NOMO-1 treated with dmso at 0.1 percent for 144 hours (cell line): ENCODE data around the gene TNFRSF13B.
"Not testable (repeated sequence)": the region's sequence is repeated elsewhere in the genome, so short reads cannot be mapped to it uniquely, and the experiment has no call there.

ENCODE experiments used
- DNase-seq: peaks from one replicate; lab custom pipeline; 2025; ENCODE audit not compliant: unreplicated experiment; lab: John Stamatoyannopoulos, UW

Gene TNFRSF13B

GRCh38 chr17:16912021-16912962 lies 59.6 kb downstream of the TNFRSF13B start:
- no peak for DNase-seq

GRCh38 chr17:16911141-16911937 lies 60.6 kb downstream of the TNFRSF13B start:
- no peak for DNase-seq

DNA sequence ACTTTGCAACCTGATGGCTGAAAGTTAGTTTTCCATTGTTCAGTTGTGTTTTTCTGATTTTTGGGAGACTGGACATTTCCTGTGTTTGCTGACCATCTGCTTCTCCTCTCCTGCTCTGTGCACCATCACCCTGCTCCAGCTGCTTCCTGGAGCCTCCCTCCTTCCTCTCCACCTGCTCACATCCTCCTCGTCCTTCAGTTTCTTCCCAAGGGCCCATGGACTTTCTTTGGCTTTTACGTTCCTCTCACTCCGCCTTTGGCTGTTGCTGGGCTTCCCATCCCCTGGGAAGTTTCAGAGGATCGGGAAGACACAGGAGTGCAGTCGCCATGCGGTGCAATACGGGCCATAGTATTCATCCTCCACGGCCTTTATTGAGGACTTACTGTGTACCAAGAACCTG lies 61.6 kb downstream of the TNFRSF13B start:
- DNase-seq = no peak

GRCh38 chr17:16909472-16910246 lies 62.3 kb downstream of the TNFRSF13B start:
- DNase-seq = no peak

GRCh38 chr17:16908273-16908672 lies 63.6 kb downstream of the TNFRSF13B start:
- no peak for DNase-seq

- DNase-seq = no peak
Measured at GRCh38 chr17:16906680-16907079, 65.2 kb downstream of the TNFRSF13B start.

DNA sequence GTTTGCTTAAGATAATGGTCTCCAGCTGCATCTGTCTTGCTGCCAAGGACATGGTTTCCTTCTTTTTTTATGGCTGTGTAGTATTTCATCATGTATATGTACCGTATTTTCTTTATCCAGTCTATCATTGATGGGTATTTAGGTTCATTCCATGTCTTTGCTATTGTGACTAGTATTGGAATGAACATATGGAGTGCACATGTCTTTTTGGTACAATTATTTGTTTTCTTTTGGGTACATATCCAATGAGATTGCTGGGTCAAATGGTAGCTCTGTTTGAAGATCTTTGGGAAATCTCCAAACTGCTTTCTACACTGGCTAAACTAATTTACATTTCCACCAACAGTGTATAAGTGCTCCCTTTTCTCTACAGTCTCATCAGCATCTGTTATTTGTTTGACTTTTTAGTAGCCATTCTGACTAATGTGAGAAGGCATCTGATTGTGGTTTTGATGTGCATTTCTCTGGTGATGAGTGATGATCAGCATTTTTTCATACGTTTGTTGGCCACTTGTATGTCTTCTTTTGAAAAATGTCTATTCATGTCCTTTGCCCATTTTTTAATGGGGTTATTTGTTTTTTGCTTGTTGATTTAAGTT lies 66.2 kb downstream of the TNFRSF13B start:
- DNase-seq = no peak

DNA sequence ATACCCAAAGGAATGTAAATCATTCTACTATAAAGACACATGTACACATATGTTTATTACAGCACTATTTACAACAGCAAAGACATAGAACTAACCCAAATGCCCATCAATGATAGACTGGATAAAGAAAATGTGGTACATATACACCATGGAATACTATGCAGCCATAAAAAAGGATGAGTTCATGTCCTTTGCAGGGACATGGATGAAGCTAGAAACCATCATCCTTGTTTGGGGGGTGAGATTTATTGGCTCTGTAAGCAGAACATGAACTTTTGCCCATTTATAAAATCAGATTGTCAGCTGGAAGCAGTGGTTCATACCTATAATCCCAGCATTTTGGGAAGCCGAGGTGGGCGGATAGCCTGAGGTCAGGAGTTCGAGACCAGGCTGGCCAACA lies 68.8 kb downstream of the TNFRSF13B start:
- DNase-seq = not testable (repeated sequence)

DNA sequence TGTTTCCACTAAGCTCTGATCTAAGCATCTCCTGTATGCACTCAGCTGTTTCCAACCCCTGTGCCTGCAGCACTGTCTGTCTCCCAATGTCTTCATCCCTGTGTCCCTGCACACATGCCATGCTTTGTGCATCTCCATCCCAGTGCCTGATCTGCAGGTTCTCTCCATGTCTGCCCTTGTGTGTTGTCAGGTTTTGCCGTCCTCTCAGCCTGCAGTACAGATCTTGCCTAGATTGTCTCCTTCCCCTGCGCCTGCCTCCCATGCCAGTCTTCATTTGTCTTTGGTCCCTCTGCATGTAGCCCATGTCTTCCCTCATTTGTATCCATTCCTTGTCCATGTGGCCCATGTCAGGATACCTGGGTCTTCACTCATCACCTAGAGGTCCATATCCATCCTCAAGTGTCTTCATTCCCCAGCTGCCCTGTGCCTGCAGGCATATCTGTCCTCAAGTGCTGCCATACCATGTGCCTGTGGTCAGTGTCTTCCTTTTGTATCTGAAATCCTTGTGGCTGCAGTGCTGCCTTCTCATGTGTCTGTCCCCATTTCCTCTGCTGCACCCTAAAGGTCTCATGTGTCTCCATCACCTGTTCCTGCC lies 71.5 kb downstream of the TNFRSF13B start:
- no peak for DNase-seq

DNA sequence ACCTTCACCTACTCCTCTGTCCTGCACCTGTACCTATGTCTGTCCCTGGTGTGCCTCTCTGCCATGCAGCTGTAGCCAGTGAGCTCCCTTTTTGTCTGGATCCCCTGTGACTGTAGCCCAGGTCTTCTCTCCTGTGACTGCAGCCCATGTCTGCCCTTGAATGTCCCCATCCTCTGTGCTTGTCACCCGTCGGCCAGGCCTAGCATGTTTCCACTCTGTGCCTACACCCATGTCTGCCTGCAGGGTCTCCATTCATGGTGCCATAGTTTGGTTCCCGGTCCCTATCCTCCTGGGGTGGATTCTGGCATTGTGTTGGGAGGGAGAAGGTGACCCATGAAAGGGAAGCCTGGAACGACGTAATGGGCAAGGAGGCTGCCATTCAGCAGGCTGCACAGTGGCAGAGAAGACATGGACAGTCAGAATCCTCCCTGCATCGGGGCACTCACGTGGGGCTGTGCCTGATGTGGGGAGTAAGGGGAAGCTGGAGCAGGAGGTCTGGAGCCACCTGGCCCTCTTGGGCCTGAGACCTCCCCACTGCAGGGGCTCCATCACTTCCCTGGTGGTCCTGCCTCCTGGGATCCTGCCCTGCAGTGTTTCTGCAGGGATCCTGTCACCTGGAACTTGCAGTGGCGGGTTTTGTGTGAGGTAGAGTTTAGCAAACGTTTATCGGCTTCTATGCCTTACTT lies 74.6 kb downstream of the TNFRSF13B start:
- not testable (repeated sequence) for DNase-seq

DNA sequence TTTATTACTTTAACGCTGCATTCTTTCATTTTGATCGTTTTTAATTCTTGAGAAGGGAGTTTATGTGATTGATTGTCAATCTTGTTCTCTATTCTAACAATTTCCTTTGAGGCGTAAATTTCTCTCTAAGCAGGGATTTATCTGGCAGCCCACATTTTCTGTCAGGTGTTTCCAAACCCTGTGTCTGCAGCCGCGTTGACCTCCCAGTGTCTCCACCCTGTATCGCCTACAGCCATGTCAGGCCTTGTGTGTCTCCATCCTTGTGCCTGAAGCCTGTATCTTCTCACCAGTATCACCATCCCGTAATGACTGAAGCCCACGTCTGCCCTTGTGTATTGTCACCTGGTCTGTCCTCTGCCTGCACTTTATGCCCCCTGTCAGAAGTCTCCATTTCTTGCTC lies 75.7 kb downstream of the TNFRSF13B start:
- not testable (repeated sequence) for DNase-seq

DNA sequence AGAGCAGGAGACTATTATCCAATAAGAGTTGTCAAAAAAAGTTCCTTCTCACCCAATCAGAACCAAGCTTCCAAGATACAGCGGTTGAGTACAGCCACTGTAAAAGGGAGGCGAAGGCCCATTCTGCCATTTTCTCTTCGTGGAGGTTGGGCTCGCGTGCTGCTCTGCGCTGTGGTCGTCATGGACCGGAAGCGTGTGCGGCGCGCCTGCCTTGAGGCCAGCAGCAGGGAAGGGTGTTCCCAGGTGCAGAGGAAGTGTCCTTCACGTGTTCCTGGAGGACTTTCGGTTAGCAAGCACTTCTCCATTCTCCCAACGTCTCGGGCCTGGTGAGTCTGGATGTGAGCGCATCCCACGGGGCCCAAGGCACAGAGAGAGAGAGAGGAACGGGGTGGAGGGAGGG lies 78.4 kb downstream of the TNFRSF13B start:
- not testable (repeated sequence) for DNase-seq

DNA sequence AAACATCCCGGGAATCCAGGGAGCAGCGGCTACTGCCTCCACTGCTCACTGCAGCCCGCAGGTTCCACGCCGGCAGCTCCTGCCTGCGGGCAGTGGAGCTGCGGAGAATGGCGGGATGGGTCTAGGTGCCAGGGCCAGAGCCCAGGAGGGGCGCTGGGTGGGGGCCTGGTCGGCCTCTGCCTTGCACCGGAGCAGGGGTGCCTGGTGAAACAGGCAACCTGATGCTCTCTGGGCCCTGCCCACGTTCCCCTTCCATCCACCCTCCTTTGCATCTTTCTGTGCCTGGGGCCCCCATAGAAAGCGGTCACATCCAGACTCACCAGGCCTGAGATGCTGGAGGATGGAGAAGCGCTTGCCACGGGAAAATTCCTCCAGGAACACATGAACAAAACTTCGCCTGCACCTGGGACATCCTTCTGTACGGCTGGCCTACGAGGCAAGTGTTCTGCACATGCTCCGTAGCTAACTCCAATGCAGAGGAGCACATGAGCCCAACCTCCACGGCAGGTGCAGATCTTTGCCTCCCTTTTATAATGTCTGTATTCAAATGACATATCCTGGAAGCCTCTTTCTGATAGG lies 79.0 kb downstream of the TNFRSF13B start:
- DNase-seq = not testable (repeated sequence)

DNA sequence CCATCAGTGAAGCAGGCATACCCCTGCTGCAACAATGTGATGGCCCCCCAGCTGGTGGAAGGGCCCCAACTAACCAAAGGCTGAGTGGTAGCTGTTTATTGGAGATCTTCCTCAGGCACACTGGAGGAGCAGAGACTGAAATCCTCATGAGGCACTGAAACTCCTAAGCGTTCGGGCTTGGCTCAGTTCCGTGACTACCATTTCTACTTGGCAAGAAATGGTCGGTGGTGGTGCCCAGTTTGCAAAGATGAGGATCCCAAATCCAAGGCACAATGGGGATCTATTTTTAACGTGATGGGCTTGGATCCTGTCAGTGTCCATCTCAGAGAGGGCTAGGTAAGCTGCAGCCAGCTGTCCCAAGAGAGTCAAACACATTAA lies 82.8 kb downstream of the TNFRSF13B start:
- DNase-seq = no peak
